ENCODE results near the gene EID1.

EID1 gene, protein sequence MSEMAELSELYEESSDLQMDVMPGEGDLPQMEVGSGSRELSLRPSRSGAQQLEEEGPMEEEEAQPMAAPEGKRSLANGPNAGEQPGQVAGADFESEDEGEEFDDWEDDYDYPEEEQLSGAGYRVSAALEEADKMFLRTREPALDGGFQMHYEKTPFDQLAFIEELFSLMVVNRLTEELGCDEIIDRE

DNA sequence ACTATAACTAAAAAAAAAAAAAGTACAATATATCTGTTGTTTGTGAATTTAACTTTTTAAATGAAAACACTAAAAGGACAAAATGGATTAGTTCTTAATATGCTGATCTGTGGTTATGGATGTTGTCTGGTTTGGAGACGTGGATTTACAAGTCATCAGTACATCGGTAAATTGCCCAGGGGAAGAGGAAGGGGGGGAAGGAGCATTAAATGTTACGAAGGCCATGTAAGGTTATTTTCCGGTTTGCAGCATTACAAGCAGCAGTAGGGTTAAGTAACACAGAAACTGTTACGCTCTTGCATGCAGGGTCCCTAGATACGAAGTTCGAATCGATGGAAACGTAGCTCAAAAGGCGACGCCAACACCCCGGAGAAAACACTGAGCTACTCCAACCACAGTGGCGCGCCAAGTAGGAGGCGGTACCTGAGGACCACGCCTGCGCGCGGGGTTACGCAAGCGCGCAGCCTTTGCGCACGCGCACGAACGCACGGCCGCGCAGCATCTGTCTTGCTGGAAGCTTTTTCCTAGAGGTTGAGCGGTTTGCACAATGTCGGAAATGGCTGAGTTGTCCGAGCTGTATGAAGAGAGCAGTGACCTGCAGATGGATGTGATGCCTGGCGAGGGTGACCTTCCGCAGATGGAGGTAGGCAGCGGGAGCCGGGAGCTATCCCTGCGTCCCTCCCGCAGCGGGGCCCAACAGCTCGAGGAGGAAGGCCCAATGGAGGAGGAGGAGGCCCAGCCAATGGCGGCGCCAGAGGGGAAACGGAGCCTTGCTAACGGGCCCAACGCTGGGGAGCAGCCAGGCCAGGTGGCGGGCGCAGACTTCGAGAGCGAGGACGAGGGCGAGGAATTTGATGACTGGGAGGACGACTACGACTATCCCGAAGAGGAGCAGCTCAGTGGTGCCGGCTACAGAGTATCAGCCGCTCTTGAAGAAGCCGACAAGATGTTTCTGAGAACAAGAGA, at the start of gene EID1:
Gene EID1, plus strand, starts transcription at position 505 of the 966 bp plus-strand sequence. Its CDS starts 43 bp downstream, at position 548.
- Histone ChIP-seq H3K27me3 (ENCODE audit: control insufficient read depth in 5 of 5, insufficient read depth in 4 of 5, low read length in 5 of 5) (no peaks in the 10 kb centered on the region), H3K4me3 (ENCODE audit: low read depth in 1 of 5, low read length in 5 of 5) (peak within 1 kb of the TSS; percentile 75 to 100 (median 84)), H3K36me3 (ENCODE audit: control insufficient read depth in 5 of 5, insufficient read depth in 5 of 5, low read length in 5 of 5) (no peaks in the 10 kb centered on the region), H3K9me3 (ENCODE audit: control insufficient read depth in 5 of 5, low read length in 5 of 5) (no peaks in the 10 kb centered on the region), H3K9ac (ENCODE audit: low read length in 5 of 5) (peak within 1 kb of the TSS; percentile 40 to 84 (median 82)), H3K27ac (ENCODE audit: low read depth, low read length) (peak within 1 kb of the TSS; percentile 86), H3K4me1 (ENCODE audit: control insufficient read depth in 5 of 5, insufficient read depth in 5 of 5, low read length in 5 of 5) (peaks cover 0 to 22% (median 17%) of the 10 kb centered on the region in 5 donors)

DNA sequence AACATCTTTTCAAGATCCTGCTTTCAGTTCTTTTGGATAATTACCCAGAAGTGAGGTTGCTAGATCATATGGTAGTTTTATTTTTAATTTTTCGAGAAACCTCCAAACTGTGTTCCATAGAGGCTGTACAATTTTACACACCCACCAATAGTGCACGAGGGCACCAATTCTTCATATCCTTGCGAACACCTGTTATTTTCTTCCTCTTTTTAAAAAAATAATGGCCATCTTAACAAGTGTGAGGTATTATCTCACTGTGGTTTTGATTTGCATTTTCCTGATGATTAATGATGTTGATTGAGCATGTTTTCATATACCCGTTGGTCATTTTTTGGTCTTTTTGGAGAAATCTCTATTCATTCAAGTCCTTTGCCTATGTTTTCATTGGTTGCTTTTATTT, 49.5 kb upstream of the EID1 start:
- no peak overlapping the region for H3K9ac ChIP-seq (ENCODE audit: low read length in 5 of 5)
- no peak overlapping the region for H3K27ac ChIP-seq (ENCODE audit: low read depth, low read length)
- no peaks in the 10 kb centered on the region for H3K4me1 ChIP-seq (ENCODE audit: control insufficient read depth in 5 of 5, insufficient read depth in 5 of 5, low read length in 5 of 5)
- no peaks in the 10 kb centered on the region for H3K27me3 ChIP-seq (ENCODE audit: control insufficient read depth in 5 of 5, insufficient read depth in 4 of 5, low read length in 5 of 5)
- no peaks in the 10 kb centered on the region for H3K36me3 ChIP-seq (ENCODE audit: control insufficient read depth in 5 of 5, insufficient read depth in 5 of 5, low read length in 5 of 5)
- no peak overlapping the region for H3K4me3 ChIP-seq (ENCODE audit: low read depth in 1 of 5, low read length in 5 of 5)
- peaks cover 0 to 13% (median 7%) of the 10 kb centered on the region in 5 donors for H3K9me3 ChIP-seq (ENCODE audit: control insufficient read depth in 5 of 5, low read length in 5 of 5)

DNA sequence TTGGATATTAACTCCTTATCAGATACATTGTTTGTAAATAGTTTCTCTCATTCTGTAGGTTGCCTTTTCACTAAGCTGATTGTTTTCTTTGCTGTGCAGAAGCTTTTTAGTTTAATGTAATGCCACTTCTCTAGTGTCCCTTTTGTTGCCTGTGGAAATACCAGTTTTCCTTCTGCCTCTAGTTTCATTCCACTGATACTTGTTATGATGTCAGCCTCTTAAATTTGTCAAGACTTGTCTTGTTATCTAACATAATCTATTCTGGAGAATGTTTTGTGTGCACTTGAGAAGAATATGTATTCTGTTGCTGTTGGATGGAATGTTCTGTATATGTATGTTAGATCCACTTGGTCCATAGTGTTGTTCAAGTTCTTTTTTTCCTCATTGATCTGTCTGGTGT, 49.0 kb upstream of the EID1 start:
- no peak overlapping the region for H3K27ac ChIP-seq (ENCODE audit: low read depth, low read length)
- no peak overlapping the region for H3K4me3 ChIP-seq (ENCODE audit: low read depth in 1 of 5, low read length in 5 of 5)
- peaks cover 1 to 15% (median 9%) of the 10 kb centered on the region in 5 donors for H3K9me3 ChIP-seq (ENCODE audit: control insufficient read depth in 5 of 5, low read length in 5 of 5)
- no peaks in the 10 kb centered on the region for H3K27me3 ChIP-seq (ENCODE audit: control insufficient read depth in 5 of 5, insufficient read depth in 4 of 5, low read length in 5 of 5)
- no peaks in the 10 kb centered on the region for H3K4me1 ChIP-seq (ENCODE audit: control insufficient read depth in 5 of 5, insufficient read depth in 5 of 5, low read length in 5 of 5)
- no peaks in the 10 kb centered on the region for H3K36me3 ChIP-seq (ENCODE audit: control insufficient read depth in 5 of 5, insufficient read depth in 5 of 5, low read length in 5 of 5)
- no peak overlapping the region for H3K9ac ChIP-seq (ENCODE audit: low read length in 5 of 5)

DNA sequence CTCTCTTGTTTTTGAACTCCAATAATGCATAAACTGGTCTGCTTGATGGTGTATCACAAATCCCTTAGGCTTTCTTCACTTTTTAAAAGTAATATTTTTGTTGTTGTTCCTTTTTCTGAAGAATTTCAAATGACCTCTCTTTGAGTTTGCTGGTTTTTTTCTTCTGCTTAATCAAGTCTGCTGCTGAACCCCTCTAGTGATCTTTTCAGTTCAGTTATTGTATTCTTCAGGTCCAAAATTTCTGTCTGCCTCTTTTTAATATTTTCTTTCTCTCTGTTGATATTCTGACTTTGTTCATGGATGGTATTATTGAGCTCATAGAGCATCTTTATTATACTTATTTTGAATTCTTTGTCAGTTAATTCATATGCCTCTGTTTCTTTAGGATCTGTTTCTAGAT, 45.3 kb upstream of the EID1 start:
- H3K27ac ChIP-seq (ENCODE audit: low read depth, low read length): no peak overlapping the region
- H3K9ac ChIP-seq (ENCODE audit: low read length in 5 of 5): no peak overlapping the region
- no peaks in the 10 kb centered on the region for H3K4me1 ChIP-seq (ENCODE audit: control insufficient read depth in 5 of 5, insufficient read depth in 5 of 5, low read length in 5 of 5)
- H3K27me3 ChIP-seq (ENCODE audit: control insufficient read depth in 5 of 5, insufficient read depth in 4 of 5, low read length in 5 of 5): peaks cover 0 to 3% (median 0%) of the 10 kb centered on the region in 5 donors
- H3K4me3 ChIP-seq (ENCODE audit: low read depth in 1 of 5, low read length in 5 of 5): no peak overlapping the region
- no peaks in the 10 kb centered on the region for H3K36me3 ChIP-seq (ENCODE audit: control insufficient read depth in 5 of 5, insufficient read depth in 5 of 5, low read length in 5 of 5)
- peaks cover 2 to 15% (median 9%) of the 10 kb centered on the region in 5 donors for H3K9me3 ChIP-seq (ENCODE audit: control insufficient read depth in 5 of 5, low read length in 5 of 5)

DNA sequence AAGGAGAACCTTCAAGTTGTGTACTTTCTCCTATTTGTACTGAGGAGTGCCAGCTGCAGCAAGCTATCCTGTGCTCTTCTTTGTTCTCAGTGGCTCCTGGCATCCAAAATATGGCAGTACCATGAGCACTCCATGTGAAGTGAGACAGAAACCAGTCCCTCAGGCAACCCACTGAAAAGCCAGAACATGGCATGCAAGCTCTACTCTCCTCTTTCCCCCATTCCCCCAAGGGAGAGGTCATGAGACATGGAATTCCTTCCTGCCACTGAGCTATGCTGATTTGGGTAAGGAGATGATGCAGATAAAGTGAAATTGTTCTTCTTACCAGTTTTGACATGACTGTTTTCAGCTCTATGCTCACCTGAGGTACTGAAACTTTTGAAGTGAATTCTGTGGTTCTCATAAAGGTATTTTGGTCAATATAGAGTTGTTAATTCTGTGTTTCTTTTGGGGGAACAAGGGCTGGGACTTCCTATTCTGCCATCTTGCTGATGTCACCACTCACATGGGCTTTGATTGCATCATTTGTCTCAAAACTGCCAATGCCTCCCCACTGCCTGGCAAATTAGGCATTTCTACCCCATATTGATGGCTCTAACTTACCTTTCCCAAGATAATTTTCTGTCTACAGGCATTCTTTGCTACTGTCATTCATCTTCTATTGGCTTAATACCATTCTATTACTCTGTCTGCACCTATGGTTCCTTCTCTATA, 44.3 kb upstream of the EID1 start:
- peaks cover 2 to 15% (median 9%) of the 10 kb centered on the region in 5 donors for H3K9me3 ChIP-seq (ENCODE audit: control insufficient read depth in 5 of 5, low read length in 5 of 5)
- H3K4me3 ChIP-seq (ENCODE audit: low read depth in 1 of 5, low read length in 5 of 5): no peak overlapping the region
- no peak overlapping the region for H3K27ac ChIP-seq (ENCODE audit: low read depth, low read length)
- no peaks in the 10 kb centered on the region for H3K4me1 ChIP-seq (ENCODE audit: control insufficient read depth in 5 of 5, insufficient read depth in 5 of 5, low read length in 5 of 5)
- H3K9ac ChIP-seq (ENCODE audit: low read length in 5 of 5): no peak overlapping the region
- peaks cover 0 to 3% (median 0%) of the 10 kb centered on the region in 5 donors for H3K27me3 ChIP-seq (ENCODE audit: control insufficient read depth in 5 of 5, insufficient read depth in 4 of 5, low read length in 5 of 5)
- no peaks in the 10 kb centered on the region for H3K36me3 ChIP-seq (ENCODE audit: control insufficient read depth in 5 of 5, insufficient read depth in 5 of 5, low read length in 5 of 5)

DNA sequence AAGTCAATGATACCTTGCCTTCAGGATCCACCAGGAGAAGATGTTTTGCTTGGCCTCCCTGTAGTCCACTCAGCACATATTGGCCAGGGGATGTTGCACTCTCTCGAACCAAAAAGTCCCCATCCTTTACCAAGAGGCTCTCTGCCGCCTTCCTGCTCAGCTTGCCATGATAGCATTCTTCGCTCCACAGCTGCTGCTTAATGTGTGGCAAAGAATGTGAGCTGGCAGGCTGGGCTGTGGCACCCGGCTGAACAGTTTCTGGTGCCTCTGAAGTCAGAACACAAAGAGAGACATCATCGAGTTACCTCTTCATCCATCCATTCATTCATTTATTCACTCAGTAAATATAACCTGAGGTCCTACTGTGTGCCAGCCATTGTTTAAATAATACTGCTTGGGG, 43.2 kb upstream of the EID1 start:
- no peak overlapping the region for H3K4me3 ChIP-seq (ENCODE audit: low read depth in 1 of 5, low read length in 5 of 5)
- no peaks in the 10 kb centered on the region for H3K4me1 ChIP-seq (ENCODE audit: control insufficient read depth in 5 of 5, insufficient read depth in 5 of 5, low read length in 5 of 5)
- no peaks in the 10 kb centered on the region for H3K36me3 ChIP-seq (ENCODE audit: control insufficient read depth in 5 of 5, insufficient read depth in 5 of 5, low read length in 5 of 5)
- peaks cover 2 to 15% (median 9%) of the 10 kb centered on the region in 5 donors for H3K9me3 ChIP-seq (ENCODE audit: control insufficient read depth in 5 of 5, low read length in 5 of 5)
- peaks cover 0 to 3% (median 0%) of the 10 kb centered on the region in 5 donors for H3K27me3 ChIP-seq (ENCODE audit: control insufficient read depth in 5 of 5, insufficient read depth in 4 of 5, low read length in 5 of 5)
- H3K9ac ChIP-seq (ENCODE audit: low read length in 5 of 5): no peak overlapping the region
- no peak overlapping the region for H3K27ac ChIP-seq (ENCODE audit: low read depth, low read length)

DNA sequence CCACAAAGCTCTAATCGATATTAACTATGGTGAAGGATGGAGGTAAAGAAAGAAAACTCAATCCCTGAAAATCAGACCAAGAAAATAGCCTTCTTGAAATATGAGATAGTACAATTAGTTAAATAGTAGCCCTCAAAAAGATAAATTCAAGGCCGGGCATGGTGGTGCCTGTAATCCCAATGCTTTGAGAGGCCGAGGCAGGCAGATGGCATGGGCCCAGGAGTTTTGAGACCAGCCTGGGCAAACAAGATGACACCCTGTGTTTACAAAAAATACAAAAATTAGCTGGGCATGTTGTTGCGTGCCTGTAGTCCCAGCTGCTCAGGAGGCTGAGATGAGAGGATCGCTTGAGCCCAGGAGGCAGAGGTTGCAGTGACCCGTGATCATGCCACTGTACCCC, 35.4 kb upstream of the EID1 start:
- Histone ChIP-seq H3K36me3 (ENCODE audit: control insufficient read depth in 5 of 5, insufficient read depth in 5 of 5, low read length in 5 of 5) (no peaks in the 10 kb centered on the region), H3K9ac (ENCODE audit: low read length in 5 of 5) (no peak overlapping the region), H3K27ac (ENCODE audit: low read depth, low read length) (no peak overlapping the region), H3K27me3 (ENCODE audit: control insufficient read depth in 5 of 5, insufficient read depth in 4 of 5, low read length in 5 of 5) (no peaks in the 10 kb centered on the region), H3K4me1 (ENCODE audit: control insufficient read depth in 5 of 5, insufficient read depth in 5 of 5, low read length in 5 of 5) (no peaks in the 10 kb centered on the region), H3K9me3 (ENCODE audit: control insufficient read depth in 5 of 5, low read length in 5 of 5) (no peaks in the 10 kb centered on the region), H3K4me3 (ENCODE audit: low read depth in 1 of 5, low read length in 5 of 5) (no peak overlapping the region)

DNA sequence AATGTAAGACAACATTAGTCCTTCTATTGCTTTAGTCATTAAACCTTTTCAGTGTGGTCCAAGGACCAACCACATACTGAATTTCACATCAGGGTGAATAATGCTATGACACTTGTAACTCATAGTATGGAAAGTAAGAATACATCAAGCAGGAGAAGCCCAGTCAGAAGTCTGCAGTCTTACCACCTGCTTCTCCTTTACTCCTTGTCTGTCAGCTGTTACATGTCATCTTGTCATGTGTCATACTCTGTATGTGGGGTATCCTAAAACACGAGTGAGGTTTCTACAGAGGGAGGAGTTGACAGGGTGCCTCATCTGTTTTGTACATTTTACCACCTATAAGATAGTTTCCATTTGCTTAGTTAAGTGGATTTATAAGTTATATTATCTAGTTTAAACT, 32.8 kb upstream of the EID1 start:
- Histone ChIP-seq H3K9me3 (ENCODE audit: control insufficient read depth in 5 of 5, low read length in 5 of 5) (no peaks in the 10 kb centered on the region), H3K4me1 (ENCODE audit: control insufficient read depth in 5 of 5, insufficient read depth in 5 of 5, low read length in 5 of 5) (no peaks in the 10 kb centered on the region), H3K27me3 (ENCODE audit: control insufficient read depth in 5 of 5, insufficient read depth in 4 of 5, low read length in 5 of 5) (no peaks in the 10 kb centered on the region), H3K4me3 (ENCODE audit: low read depth in 1 of 5, low read length in 5 of 5) (no peak overlapping the region), H3K9ac (ENCODE audit: low read length in 5 of 5) (no peak overlapping the region), H3K27ac (ENCODE audit: low read depth, low read length) (no peak overlapping the region), H3K36me3 (ENCODE audit: control insufficient read depth in 5 of 5, insufficient read depth in 5 of 5, low read length in 5 of 5) (no peaks in the 10 kb centered on the region)

DNA sequence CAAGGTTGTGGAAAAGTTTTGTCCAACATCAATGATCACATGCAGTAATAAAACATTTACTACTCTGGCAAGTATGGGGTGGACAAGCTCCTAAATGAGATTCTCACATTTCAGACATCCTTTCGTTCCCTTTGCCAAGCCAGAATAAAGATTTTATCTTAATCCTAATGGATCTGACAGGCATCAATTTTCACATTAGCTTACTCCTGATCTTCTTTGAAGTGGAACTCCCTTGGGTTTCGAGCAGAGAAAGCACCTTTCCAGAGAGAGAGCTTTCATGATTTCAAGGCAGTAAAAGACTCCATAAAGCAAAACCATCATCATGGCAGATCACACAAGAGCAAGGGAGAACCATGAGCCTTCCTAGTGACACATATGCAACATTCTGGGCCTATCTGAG, 27.3 kb upstream of the EID1 start:
- no peak overlapping the region for H3K27ac ChIP-seq (ENCODE audit: low read depth, low read length)
- no peaks in the 10 kb centered on the region for H3K9me3 ChIP-seq (ENCODE audit: control insufficient read depth in 5 of 5, low read length in 5 of 5)
- H3K36me3 ChIP-seq (ENCODE audit: control insufficient read depth in 5 of 5, insufficient read depth in 5 of 5, low read length in 5 of 5): no peaks in the 10 kb centered on the region
- H3K27me3 ChIP-seq (ENCODE audit: control insufficient read depth in 5 of 5, insufficient read depth in 4 of 5, low read length in 5 of 5): no peaks in the 10 kb centered on the region
- no peak overlapping the region for H3K4me3 ChIP-seq (ENCODE audit: low read depth in 1 of 5, low read length in 5 of 5)
- no peak overlapping the region for H3K9ac ChIP-seq (ENCODE audit: low read length in 5 of 5)
- peaks cover 0 to 6% (median 4%) of the 10 kb centered on the region in 5 donors for H3K4me1 ChIP-seq (ENCODE audit: control insufficient read depth in 5 of 5, insufficient read depth in 5 of 5, low read length in 5 of 5)

Measured in subcutaneous abdominal adipose tissue (tissue), 5 donors.